Subcutaneous adipose tissue (tissue), 4 donors: ENCODE measurements around the gene AKT1. TPM values are rescaled to one million over a fixed set of nuclear protein-coding genes. Genes with fewer than 3 reads are reported as not detected.

Source experiments
- total RNA-seq, 4 donors: library from RNA; depleted of rRNA; stranded (reverse); fragments of >200 nt; gene quantifications; one replicate each; pipeline ENCODE4 v1.1.0, GENCODE V29; 2016
- TF ChIP-seq, protein P1 (sequence below): fragments of 450-650 bp; IDR thresholded peaks from one replicate; pipeline ENCODE4 v1.5.1; 2016; ENCODE audit warnings: low read depth, mild to moderate bottlenecking, control low read depth, antibody characterized with exemption, moderate library complexity

Gene AKT1
- total RNA-seq, 4 donors from 2014 or later: 70.9 to 264 (median 110) TPM

DNA sequence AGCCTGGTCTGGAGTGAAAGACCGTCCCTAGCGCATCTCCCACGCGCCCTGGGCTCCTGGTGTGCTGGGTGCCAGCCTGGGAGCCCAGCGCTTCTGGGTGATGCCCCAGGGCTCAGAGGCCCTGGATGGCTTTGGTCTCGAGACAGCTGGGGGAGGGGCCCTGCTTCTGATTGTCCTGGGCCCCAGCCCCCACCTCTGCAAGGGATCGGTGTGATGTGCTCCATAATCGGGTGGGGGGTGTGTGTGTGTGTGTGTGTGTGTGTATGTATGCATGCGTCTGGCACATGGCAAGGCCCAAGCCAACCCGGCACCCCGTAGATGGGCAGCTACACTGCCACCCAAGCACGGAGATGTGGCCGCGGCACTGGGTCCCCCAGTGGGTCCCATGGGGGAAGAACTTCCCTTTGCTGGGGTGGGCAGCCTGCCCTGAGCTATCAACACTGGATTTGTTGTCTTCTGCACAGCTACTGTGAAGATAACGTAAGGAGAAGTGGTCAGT lies 8.4 kb upstream of the AKT1 start:
- TF ChIP-seq, protein P1, sequence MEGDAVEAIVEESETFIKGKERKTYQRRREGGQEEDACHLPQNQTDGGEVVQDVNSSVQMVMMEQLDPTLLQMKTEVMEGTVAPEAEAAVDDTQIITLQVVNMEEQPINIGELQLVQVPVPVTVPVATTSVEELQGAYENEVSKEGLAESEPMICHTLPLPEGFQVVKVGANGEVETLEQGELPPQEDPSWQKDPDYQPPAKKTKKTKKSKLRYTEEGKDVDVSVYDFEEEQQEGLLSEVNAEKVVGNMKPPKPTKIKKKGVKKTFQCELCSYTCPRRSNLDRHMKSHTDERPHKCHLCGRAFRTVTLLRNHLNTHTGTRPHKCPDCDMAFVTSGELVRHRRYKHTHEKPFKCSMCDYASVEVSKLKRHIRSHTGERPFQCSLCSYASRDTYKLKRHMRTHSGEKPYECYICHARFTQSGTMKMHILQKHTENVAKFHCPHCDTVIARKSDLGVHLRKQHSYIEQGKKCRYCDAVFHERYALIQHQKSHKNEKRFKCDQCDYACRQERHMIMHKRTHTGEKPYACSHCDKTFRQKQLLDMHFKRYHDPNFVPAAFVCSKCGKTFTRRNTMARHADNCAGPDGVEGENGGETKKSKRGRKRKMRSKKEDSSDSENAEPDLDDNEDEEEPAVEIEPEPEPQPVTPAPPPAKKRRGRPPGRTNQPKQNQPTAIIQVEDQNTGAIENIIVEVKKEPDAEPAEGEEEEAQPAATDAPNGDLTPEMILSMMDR: no peak

DNA sequence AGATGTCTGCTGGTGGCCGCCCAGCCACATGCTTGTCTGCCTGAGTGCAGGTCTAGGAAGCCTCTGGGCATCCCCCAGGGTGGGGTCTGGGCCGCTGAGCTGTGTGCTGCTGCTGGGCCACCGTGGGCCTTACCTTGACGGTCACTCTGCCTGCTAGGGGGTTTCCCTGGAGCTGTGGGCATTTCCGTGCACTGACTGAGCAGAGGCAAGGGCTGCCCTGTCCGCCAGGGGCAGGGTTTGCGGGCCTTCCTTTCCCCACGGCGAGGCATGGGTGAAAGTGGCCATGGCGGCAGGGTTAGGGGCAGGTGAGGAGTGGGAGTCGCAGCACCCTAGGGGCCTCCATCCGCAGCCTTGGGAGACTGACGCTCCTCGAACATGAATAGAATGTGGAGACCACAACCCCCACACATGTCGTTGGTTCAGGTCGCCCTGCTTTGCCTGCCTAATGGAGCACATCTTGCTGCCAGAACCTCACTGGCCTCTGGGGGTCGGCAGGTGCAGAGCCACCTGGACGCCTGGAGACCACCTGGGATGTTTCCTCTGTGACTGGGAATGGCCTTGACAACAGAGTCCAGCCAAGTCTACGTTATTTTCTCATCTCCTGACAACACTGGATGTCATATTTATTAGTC lies 7.8 kb upstream of the AKT1 start:
- TF ChIP-seq, protein P1: no peak

DNA sequence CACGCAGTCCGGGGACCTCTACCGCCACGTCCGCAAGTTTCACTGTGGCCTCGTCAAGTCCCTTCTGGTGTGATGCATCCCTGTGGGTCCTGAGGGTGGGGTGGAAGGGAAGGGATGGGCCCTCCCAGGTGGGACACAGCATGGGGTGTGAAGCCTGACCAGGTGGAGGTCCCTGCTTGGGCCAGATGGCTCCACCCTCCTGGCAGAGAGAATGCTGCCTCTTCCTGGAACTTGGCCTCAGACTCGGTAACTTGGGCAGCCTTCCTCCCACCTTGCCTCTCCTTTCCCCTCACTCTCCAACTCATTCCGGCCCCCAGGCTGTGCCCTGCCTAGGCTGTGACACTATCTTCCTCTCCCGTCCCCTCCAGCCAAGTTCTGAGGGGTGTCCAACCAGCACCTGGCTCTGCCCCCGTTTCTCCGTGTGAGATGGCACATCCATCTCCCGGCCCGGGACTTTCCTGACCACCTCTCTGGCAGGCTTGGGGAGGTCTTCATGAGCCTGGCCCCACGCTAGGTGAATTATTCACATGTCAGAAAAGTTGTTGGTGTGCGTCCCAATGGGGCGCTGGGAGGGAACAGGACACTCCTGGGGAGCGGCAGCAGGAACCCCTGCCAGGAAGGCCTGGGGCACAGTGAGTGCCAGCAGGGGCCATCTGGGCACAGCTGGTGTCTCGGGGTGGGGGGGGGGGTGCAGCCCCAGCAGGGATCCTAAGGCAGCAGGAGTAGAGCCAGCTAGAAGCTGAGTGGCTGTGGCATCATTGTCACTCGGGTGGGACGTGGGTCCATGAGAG lies 7.0 kb upstream of the AKT1 start:
- TF ChIP-seq, protein P1: no peak

DNA sequence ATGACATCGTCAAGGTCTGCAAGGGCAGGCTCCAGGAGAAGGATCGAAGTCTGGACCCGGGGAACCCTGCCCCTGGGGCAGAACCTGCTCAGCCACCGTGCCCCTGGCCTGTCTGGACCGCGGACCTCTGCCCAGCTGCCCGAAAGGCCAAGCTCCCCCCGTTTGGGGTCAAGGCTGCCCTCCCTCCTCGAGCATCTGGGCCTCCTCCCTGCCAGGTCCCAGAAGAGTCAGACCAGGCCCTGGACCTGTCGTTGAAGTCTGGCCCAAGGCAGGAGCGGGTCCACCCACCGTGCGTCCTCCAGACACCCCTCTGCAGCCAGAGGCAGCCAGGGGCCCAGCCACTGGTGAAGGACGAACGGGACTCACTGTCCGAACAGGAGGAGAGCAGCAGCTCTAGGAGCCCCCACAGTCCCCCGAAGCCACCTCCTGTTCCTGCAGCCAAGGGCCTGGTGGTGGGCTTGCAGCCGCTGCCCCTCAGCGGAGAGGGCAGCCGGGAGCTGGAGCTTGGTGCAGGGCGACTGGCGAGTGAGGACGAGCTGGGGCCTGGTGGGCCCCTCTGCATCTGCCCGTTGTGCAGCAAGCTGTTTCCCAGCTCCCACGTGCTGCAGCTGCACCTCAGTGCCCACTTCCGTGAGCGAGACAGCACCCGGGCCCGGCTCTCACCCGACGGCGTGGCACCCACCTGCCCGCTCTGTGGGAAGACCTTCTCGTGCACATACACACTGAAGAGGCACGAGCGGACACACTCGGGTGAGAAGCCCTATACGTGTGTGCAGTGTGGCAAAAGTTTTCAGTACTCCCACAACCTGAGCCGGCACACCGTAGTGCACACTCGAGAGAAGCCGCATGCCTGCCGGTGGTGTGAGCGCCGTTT lies 6.2 kb upstream of the AKT1 start:
- TF ChIP-seq, protein P1: no peak

DNA sequence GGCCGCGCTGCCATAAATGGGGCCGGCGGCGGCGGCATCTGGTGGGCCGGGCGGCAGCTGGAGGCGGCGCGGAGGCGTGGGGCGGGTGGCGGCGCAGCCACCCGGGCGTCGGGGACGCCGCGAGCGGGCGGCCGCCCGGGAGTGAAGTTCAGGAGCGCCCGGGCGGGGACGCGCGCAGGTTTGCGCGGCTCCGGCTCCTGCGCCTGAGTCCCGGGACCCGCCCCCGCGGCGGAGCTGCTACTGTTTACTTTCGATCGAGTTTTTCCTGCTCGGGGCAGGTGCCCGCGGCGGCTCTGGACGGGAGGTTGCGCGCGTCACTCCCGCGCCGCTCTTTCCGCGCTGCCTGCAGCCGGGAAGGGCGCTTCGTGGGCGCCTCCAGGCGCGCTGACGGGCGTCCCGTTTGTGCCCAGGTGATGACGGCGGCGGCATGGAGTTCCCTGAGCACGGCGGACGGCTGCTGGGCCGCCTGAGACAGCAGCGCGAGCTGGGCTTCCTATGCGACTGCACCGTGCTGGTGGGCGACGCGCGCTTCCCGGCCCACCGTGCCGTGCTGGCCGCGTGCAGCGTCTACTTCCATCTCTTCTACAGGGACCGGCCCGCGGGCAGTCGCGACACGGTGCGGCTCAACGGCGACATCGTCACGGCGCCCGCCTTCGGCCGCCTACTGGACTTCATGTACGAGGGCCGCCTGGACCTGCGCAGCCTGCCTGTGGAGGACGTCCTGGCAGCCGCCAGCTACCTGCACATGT lies 5.4 kb upstream of the AKT1 start, which contains the start of gene ZBTB42:
Gene ZBTB42, plus strand, starts transcription at position 331 of the 749 bp plus-strand sequence. Its CDS starts 97 bp downstream, at position 428.
- TF ChIP-seq, protein P1: no peak

DNA sequence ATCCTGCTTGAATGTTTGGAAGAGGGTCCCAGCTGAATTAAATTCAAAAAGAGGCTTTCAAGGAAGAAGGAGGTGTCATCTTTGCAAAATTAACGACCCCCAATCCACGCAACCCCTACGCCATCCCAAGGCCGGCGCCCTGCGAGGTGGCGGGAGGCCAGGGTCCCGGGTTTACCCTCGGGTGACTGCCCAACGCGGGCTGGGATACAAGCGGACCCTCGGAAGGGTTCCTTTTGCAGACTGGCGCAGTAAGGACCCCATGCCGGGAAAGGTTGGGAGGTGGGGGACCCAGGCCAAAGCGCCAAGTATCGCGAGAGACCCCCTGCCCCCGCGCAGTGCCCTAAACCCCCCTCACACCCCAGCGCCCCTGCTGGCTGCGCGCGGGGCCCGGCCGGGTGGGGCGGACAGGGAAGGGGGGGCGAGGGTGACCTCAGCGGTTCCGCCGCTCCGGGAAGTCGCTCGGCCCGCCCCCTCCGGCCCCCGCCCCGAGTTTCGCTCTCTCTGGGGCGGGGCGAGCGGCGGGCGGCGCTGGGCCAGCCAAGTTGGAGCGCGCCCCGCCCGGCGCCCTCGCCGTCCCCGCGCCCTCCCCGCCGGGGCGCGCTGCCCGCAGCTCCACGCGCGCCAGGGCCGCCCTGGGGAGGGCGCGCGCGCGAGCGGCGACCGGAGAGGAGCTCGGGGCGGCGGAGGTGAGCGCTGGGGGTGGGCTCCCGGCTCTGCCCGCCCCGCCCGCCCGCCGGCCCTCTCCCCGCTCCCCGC lies 4.6 kb upstream of the AKT1 start:
- TF ChIP-seq, protein P1: no peak
